HepG2 (cell line): Measurements from ENCODE around the gene STXBP4. TPM values are rescaled to one million over a fixed set of nuclear protein-coding genes. Genes with fewer than 3 reads are reported as not detected.

Experiments used
- ATAC-seq: fragments of 200-7000 bp; cut with Tn5 transposase; 3 replicates; pipeline ENCODE4 v1.9.1; 2020; ENCODE audit warnings: mild to moderate bottlenecking, moderate library complexity
- BruUV-seq: library from RNA; stranded (reverse); fragments of 400-500 nt; replicated peaks from 2 replicates; lab custom pipeline; 2021; lab: Mats Ljungman, UMichigan
- CTCF ChIA-PET: fragments of 300-600 bp; formaldehyde crosslinking; extraction: SDS; loops from one replicate; lab custom pipeline; 2021; ENCODE audit warnings: low total read pairs, inconsistent platforms, low intra/inter-chr PET ratio; lab: Yijun Ruan, JAX
- POLR2A ChIA-PET: fragments of 350-600 bp; sonication (Branson Sonifier 250); formaldehyde crosslinking; loops from one replicate; lab custom pipeline; 2020; ENCODE audit warnings: antibody characterized with exemption, inconsistent platforms; lab: Yijun Ruan, JAX
- DNase-seq: peaks from one replicate; pipeline ENCODE4 v3.0.0-alpha.2; 2015; ENCODE audit warnings: low spot score
- FAIRE-seq: peaks from 3 replicates; lab custom pipeline; 2011; peaks lifted over from hg19 to GRCh38; lab: Jason Lieb, UNC
- H2AFZ ChIP-seq: one replicate; pipeline ENCODE4 v1.6.1; 2011; ENCODE audit warnings: low read length, inconsistent platforms
- H3K27ac ChIP-seq: fragments of 300-600 bp; 3 replicates; pipeline ENCODE4 v1.8.0; 2011; ENCODE audit warnings: mixed run types, mild to moderate bottlenecking, mixed read lengths, low read length, inconsistent platforms; ENCODE audit not compliant: insufficient read depth; ENCODE audit errors: extremely low read length
- H3K27me3 ChIP-seq, 2 experiments: fragments of 200-600 bp in 1 of 2; 2 replicates in 1 of 2; 3 replicates in 1 of 2; pipeline versions ENCODE4 v1.6.0 to v1.8.0; 2011; ENCODE audit warnings: low read length in 2 of 2, mild to moderate bottlenecking in 2 of 2, moderate library complexity in 2 of 2, inconsistent platforms in 1 of 2; ENCODE audit not compliant: insufficient read depth in 2 of 2, control insufficient read depth in 1 of 2
- H3K36me3 ChIP-seq, 2 experiments: fragments of 200-600 bp in 1 of 2; replicated peaks in 1 of 2; 2 replicates in 1 of 2; 3 replicates in 1 of 2; pipeline versions ENCODE4 v1.5.1 to v1.8.0; 2011; ENCODE audit warnings: low read length in 2 of 2, inconsistent platforms in 1 of 2; ENCODE audit not compliant: insufficient read depth in 2 of 2, control insufficient read depth in 1 of 2
- H3K4me1 ChIP-seq: 2 replicates; pipeline ENCODE4 v1.5.1; 2012; ENCODE audit warnings: low read length, inconsistent platforms; ENCODE audit not compliant: insufficient read depth
- H3K4me2 ChIP-seq: 2 replicates; pipeline ENCODE4 v1.6.0; 2011; ENCODE audit warnings: low read depth, low read length, inconsistent platforms
- H3K4me3 ChIP-seq, 3 experiments: fragments of 200-600 bp in 1 of 3; sonication (generic), shearing (Covaris generic) in 1 of 3; replicated peaks in 1 of 3; 2 replicates each; pipeline ENCODE4 v1.5.1; 2011 to 2016; ENCODE audit warnings: low read length in 3 of 3, inconsistent platforms in 2 of 3, low read depth in 2 of 3, mild to moderate bottlenecking in 2 of 3, control low read depth in 1 of 3, mixed read lengths in 1 of 3; ENCODE audit not compliant: insufficient read depth in 1 of 3
- H3K79me2 ChIP-seq: one replicate; pipeline ENCODE4 v1.6.1; 2011; ENCODE audit warnings: low read length, inconsistent platforms; ENCODE audit not compliant: insufficient read depth
- H3K9ac ChIP-seq: 2 replicates; pipeline ENCODE4 v1.6.0; 2011; ENCODE audit warnings: mild to moderate bottlenecking, low read depth, low read length, inconsistent platforms; ENCODE audit not compliant: insufficient read depth
- H3K9me3 ChIP-seq: 2 replicates; pipeline ENCODE4 v1.5.1; 2012; ENCODE audit warnings: mild to moderate bottlenecking, low read length
- H4K20me1 ChIP-seq: 2 replicates; pipeline ENCODE4 v1.6.0; 2011; ENCODE audit warnings: inconsistent platforms, mild to moderate bottlenecking, low read length, moderate library complexity; ENCODE audit not compliant: insufficient read depth
- HDAC1 ChIP-seq: sonication (generic); formaldehyde crosslinking; IDR thresholded peaks from 2 replicates; pipeline ENCODE4 v1.5.1; 2020; ENCODE audit warnings: mild to moderate bottlenecking, missing genetic modification reagents
- HOXA3 ChIP-seq: sonication (generic); formaldehyde crosslinking; IDR thresholded peaks from 2 replicates; pipeline ENCODE4 v1.5.0; 2020; ENCODE audit warnings: missing genetic modification reagents
- KMT2B ChIP-seq: IDR thresholded peaks from 2 replicates; pipeline ENCODE4 v1.6.1; 2016; ENCODE audit warnings: missing genetic modification reagents, missing compliant biosample characterization
- ZNF430 ChIP-seq: sonication (generic); formaldehyde crosslinking; IDR thresholded peaks from 2 replicates; pipeline ENCODE4 v1.9.0; 2021; ENCODE audit warnings: mild to moderate bottlenecking, missing genetic modification reagents
- ZUFSP ChIP-seq: sonication (generic); formaldehyde crosslinking; IDR thresholded peaks from 2 replicates; pipeline ENCODE4 v1.9.0; 2021; ENCODE audit warnings: missing genetic modification reagents, mild to moderate bottlenecking, borderline replicate concordance
- WGBS: methylation state at CpG from one replicate; pipeline ENCODE4 v1.1.6; 2017; ENCODE audit warnings: low lambda C conversion rate; 5-methylcytosine and 5-hydroxymethylcytosine counted together
- in situ Hi-C: cut with HindIII; loops from 2 replicates; pipeline ENCODE4 v1.10.0; 2017; ENCODE audit warnings: low pct_unique_long_range_greater_than_20kb; ENCODE audit not compliant: extremely low pct_ligation_motif_present
- intact Hi-C: fragments of 100-400 bp; cut with micrococcal nuclease; formaldehyde crosslinking; loops from one replicate; pipeline ENCODE4 v1.10.0; 2022; ENCODE audit not compliant: unreplicated experiment
- polyA plus RNA-seq, 8 experiments: library from polyadenylated mRNA; depleted of rRNA in 3 of 8; stranded (reverse) in 7 of 8; unstranded in 1 of 8; fragments of >200 nt; fragmentation: Illumina TruSeq in 4 of 8; extraction: Trizol in 4 of 8; gene quantifications; 2 replicates each; pipeline versions ENCODE4 v1.2.1 to v1.2.3, GENCODE V29; 2011 to 2016; ENCODE audit warnings: low read depth in 4 of 8, missing spikeins in 1 of 8, mixed read lengths in 1 of 8; ENCODE audit not compliant: insufficient read depth in 1 of 8
- total RNA-seq, 5 experiments: library from RNA; depleted of rRNA; stranded (reverse); fragments of >200 nt; fragmentation: Illumina TruSeq; extraction: Trizol; gene quantifications; 2 replicates each; pipeline ENCODE4 v1.2.3, GENCODE V29; 2016; ENCODE audit warnings: low read depth in 1 of 5
- TF ChIP-seq, protein P1 (sequence below): IDR thresholded peaks from 2 replicates; pipeline ENCODE4 v1.6.1; 2016; ENCODE audit warnings: missing biosample characterization, missing genetic modification reagents, low read depth
- TF ChIP-seq, protein P2 (sequence below): sonication (generic); formaldehyde crosslinking; IDR thresholded peaks from 2 replicates; pipeline ENCODE4 v1.4.0; 2020; ENCODE audit warnings: missing genetic modification reagents

Gene STXBP4
- total and polyA plus RNA-seq, 2 of the 13 experiments (the other 11 are each of a cell fraction or from before 2014, with no cell fraction given), result 8.5 to 36.1 TPM

- H3K79me2 ChIP-seq, result no peaks in the 10 kb centered on the region
- no peak for TF ChIP-seq KMT2B (CRISPR knock-in tag)
- TF ChIP-seq HDAC1 (CRISPR knock-in tag), result no peak
- no peak for TF ChIP-seq HOXA3 (CRISPR knock-in tag)
- no peak for TF ChIP-seq ZNF430 (CRISPR knock-in tag)
- no peak for TF ChIP-seq ZUFSP
- TF ChIP-seq, protein P1, sequence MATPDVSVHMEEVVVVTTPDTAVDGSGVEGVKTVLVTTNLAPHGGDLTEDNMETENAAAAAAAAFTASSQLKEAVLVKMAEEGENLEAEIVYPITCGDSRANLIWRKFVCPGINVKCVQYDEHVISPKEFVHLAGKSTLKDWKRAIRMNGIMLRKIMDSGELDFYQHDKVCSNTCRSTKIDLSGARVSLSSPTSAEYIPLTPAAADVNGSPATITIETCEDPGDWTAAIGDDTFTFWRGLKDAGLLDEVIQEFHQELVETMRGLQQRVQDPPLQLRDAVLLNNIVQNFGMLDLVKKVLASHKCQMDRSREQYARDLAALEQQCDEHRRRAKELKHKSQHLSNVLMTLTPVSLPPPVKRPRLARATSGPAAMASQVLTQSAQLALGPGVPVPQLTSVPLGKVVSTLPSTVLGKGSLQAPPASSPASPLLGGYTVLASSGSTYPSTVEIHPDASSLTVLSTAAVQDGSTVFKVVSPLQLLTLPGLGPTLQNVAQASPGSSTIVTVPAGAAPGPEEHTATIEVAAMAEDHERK (CRISPR knock-in tag), result no peak
- TF ChIP-seq, protein P2, sequence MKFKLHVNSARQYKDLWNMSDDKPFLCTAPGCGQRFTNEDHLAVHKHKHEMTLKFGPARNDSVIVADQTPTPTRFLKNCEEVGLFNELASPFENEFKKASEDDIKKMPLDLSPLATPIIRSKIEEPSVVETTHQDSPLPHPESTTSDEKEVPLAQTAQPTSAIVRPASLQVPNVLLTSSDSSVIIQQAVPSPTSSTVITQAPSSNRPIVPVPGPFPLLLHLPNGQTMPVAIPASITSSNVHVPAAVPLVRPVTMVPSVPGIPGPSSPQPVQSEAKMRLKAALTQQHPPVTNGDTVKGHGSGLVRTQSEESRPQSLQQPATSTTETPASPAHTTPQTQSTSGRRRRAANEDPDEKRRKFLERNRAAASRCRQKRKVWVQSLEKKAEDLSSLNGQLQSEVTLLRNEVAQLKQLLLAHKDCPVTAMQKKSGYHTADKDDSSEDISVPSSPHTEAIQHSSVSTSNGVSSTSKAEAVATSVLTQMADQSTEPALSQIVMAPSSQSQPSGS, result no peak
- no peak overlapping the region for H3K4me3 ChIP-seq
- no peak overlapping the region for H3K27ac ChIP-seq
- no peak overlapping the region for H2AFZ ChIP-seq
- H3K4me1 ChIP-seq, result peaks cover 6% of the 10 kb centered on the region
- intact Hi-C loops (no loop called here), in situ Hi-C loops (no loop called here)
- peaks cover 0 to 8% of the 10 kb centered on the region in 2 experiments; a peak in 1 of 5 replicates for H3K36me3 ChIP-seq
- FAIRE-seq, result no peak
- no peak overlapping the region for H3K4me2 ChIP-seq
- CTCF ChIA-PET, result no interaction called here
- no TSS peak for BruUV-seq
- no peaks in the 10 kb centered on the region for H4K20me1 ChIP-seq
- H3K27me3 ChIP-seq, result no peaks in the 10 kb centered on the region
- H3K9me3 ChIP-seq, result no peaks in the 10 kb centered on the region
- POLR2A ChIA-PET, result no interaction called here
- DNase-seq, result no peak
- H3K9ac ChIP-seq, result no peak overlapping the region
- ATAC-seq, result no peak
- 0% methylated on average over 1 of the region's 1 CpG for WGBS
Measured at GRCh38 chr17:55037828-55038227, 69.3 kb downstream of the STXBP4 start.
